GM21515 (cell line): ENCODE results near the gene BTF3.

Experiments used
- ATAC-seq: cut with Tn5 transposase; IDR thresholded peaks from one replicate; pipeline ENCODE4 v1.9.1; 2021; ENCODE audit not compliant: unreplicated experiment

Gene BTF3

GRCh38 chr5:73522989-73523388 is 24.7 kb downstream of the BTF3 start:
- ATAC-seq: no peak

DNA sequence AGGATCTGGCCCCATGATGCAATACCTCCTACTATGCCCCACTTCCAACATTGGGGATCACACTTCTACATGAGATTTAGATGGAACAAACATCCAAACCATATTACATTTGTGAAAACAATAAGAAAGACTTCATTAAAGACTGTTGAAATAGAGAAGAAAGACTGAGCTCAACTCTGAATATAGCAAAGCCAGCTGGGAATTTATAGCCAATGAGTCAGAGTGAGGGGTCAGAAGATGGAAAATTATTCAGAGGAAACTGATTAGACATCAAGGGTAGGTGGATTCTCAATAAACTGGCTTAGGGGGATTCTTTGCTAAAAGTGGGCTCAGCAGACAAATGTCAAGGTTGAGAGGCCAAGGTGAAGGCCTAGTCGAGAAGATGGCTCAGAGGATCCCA is 25.6 kb downstream of the BTF3 start:
- ATAC-seq: no peak

- ATAC-seq: no peak
Measured at GRCh38 chr5:73525606-73526203, 27.5 kb downstream of the BTF3 start.

DNA sequence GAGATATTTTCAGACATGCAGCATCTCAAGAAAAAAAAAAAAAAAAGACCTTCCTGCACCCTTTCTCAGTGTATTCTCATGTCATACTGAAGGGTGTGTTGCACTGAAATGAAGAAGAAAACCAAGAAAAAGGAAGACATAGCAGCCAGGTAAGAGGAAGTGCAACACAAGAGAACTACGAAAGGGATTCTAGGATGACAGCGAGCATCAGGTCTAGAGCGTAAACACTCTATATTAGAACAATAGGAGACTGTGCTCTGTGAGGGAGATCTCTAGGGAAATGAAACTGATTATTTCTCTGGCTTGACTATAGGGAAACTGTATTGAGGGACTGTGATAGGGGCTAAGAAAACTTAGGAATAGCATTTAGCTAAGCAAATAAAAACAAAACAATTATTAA is 30.0 kb downstream of the BTF3 start:
- no peak for ATAC-seq

- no peak for ATAC-seq
Measured at GRCh38 chr5:73529081-73529480, 30.8 kb downstream of the BTF3 start.

DNA sequence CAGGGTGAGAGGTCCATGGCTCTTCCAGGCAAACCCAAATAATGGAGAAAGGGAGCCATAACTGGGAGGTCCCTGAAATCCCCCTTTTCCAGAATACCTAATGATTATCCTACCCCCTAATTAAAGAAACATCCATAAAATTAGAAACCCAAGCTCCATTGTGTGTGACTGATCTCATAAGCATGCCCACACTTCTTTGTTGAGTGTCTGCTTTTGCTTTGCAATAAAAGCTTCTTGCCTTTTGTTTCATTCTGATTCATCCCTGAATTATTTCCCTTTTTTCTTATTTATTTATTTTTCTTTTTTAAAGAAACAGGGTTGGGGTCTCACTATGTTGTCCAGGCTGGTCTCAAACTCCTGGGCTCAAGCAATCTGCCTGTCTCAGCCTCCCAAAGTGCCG is 33.1 kb downstream of the BTF3 start:
- ATAC-seq: no peak

GRCh38 chr5:73532195-73532594 is 34.0 kb downstream of the BTF3 start:
- ATAC-seq: no peak

DNA sequence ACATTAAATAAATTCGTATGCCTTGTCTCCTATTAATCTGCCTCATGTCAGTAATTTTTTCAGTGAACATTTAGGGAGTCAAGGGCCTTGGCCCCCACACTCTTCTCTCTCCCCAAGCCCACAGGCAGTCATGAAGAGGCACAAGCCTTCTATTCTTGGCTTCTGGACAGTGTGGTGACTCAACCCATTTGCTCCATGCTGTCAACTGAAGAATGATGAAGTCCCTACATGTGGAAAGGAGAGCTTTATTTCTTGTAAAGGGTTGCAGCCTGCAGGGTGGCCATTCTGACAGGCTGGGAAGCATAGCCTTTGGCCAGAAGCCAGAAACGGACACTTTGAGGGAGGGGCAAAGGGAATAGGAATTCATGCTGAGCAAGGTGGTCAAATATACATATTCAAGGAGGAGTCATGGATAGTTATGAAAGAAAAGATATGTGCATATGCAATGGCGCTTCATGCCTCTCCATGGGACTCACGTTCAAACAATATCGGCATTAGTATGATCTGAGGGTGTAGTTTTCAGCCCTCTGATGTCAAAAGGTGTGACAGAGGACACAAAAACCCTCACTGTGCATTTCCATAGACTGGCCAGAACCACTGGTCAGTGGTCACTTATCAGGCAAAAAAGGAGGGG is 35.9 kb downstream of the BTF3 start:
- ATAC-seq: no peak

- no peak for ATAC-seq
Measured at GRCh38 chr5:73534971-73535370, 36.7 kb downstream of the BTF3 start.

- no peak for ATAC-seq
Measured at GRCh38 chr5:73539730-73540129, 41.5 kb downstream of the BTF3 start.

- ATAC-seq: no peak
Measured at GRCh38 chr5:73540192-73540591, 42.0 kb downstream of the BTF3 start.

DNA sequence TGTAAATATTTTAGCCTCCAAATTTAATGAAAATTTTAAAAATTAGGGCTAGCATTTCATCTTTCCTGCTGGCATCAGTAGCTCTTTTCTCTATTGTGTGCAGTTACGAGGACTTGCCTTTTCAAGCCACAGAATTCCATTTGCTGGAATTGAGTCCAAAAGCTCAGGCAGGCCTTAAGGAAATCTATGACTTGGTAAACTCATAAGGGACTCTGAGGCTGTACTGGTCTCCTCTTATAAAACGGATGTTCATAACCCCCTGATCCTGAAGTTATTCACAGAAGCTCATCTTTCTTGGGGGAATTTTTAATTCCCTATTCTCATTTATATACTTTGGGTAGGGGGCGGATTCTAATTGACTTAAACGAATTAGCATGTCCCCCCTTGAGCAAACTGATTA is 43.8 kb downstream of the BTF3 start:
- no peak for ATAC-seq

DNA sequence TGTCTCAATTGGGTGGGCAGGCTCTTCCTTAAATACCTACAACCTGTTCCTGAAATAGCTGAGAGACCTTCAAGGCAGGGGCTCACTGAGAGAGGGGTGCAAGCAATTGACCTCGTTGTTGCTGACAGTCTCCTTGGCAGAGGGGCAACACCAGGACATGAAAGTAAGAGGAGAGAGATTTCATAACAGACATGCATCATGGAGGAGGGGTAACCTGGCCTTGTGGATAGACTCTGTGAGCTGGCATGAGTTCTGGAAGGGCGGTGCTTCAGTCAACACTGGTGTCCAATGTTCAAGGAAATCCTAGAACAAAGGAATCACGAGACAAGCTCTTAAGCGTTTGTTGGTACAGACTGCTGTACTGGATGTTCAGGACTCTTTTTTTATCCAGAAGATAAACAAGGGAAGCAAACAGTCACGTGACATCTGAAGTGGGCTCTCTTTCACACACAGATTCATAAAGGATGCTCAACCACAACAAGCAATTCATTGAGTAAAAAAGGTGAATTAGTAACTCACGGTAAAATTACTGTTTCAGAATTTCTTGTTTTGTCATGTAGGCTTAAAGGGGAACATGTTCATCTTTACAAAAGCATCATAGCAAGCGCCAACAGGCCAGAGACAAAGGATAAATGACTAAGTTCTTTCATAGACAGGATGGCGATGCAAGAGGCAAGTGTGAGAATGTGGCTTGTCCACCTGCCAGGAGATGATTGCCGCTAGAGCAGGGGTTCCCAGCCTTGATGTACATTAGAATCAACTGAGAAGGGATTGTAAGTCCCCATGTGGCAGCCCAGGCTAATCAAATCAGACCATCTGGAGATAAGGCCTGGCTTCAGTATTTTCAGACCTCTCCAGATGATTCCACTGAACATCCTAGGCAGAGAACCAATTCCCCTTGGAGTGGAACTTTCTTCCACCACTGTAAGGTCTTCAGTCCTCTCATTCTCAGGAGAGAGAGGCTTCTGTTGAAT is 46.5 kb downstream of the BTF3 start:
- no peak for ATAC-seq

DNA sequence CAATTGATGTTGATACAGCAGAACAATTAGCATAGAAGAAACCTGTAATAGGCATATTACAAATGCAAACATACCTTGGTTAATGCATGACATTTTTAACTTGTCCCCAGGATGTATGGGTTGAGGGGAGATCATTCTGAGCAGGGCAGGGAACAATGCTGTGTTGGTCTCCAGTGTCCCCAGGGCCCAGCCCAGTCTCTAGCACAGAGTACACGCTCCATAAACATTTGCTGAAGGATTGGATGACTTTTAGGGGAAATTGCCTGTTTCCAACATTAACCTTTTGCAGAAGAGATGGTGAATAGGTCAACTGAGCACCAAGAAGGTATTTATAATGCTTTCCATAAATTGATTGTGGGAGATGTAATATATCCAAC is 47.1 kb downstream of the BTF3 start:
- no peak for ATAC-seq

DNA sequence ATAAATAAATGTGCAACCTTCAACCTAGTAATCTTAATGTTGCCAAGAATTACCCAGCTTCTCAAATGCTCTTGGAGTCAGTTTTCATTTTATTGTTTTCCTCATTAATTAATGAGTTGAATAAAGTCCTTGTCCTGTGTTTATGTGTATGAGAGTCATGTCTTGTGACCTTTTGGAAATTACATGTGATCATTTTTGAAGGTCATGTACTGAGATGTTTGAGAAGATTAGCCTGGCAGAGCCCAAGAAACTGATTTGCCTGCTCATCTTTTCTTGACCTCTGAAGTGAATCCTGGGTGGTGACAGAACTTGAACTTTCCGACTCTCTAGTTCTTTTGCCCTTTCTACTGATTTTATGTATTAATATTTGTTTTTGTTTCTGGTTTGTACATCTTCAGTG is 51.8 kb downstream of the BTF3 start:
- ATAC-seq: no peak

- no peak for ATAC-seq
Measured at GRCh38 chr5:73552642-73553041, 54.4 kb downstream of the BTF3 start.
